CD4-positive, alpha-beta T cell treated with Interleukin-1 beta for 1 hour (primary cell): Measurements from ENCODE around the gene MAGOH.
A peak's percentile ranks its signal among the peaks of the same experiment; 100 is the strongest.
"Not testable (repeated sequence)": the region's sequence is repeated elsewhere in the genome, so short reads cannot be mapped to it uniquely, and the experiment has no call there.

Experiments
- DNase-seq, 2 donors: peaks; one replicate each; pipeline ENCODE4 v3.0.0-alpha.2; 2020 to 2022

MAGOH gene

DNA sequence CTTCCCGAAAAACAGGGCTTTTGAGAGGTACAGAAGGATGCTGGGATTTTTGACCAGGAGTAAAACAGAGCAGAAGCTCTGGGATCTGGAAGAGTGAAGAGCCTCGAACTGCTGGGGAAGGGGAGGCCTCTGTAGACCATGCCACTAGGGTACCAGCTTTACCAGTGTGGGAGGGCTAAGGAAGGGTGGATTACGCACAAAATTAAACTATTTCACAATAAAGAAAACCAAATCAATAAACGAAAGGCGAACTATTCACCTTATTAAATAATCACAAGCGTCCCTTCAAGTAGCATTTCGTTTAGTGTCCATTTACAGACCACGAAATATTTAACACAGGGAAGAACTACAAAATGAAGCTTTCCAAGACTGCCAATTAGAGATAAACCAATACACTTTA, 18.6 kb downstream of the MAGOH start:
- DNase-seq, result no peak

DNA sequence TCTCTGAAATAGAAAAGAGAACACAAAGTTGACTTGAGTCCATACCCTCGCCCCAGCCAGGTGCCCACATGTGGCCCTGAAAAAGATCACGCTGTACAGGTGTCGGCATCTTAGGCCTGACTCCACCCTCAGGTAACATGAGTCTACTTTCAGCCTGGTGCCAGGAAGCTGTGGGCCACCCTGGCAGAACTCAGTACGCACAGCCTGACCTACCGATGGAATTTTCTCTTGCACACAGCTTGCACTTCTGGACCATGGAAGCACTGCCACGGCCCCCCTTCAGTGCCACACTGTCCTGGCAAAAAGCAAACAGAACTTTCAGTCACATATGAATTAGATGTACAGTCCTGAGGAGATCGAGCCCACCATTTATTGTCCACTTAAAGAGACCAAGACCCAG, 20.1 kb downstream of the MAGOH start:
- no peak for DNase-seq

DNA sequence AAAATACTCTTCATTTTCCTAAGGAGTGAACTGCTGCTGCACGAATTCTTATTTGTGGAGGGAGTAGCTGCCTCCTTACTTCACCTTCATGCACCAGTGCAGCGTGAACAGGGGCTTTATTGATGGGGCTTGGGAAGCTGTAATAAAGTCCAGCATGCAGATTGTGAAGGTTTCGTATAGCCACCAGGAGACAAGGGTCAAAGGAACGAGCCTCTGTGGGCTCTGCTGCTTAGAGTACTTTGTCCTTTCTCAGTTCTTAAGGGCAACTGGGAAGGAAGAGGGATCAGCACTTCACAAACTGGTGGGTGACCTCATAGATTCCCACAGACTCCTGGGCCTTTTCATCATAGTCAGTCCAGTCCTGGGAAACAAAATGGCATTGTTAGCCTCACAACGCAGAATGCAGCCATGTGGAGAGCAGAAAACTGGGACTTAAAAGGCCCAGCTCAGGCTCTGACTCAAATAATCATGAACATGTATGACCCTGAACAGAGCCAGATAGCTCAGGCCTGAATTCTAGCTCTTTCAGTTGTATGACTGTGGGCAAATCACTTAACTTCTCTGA, 23.9 kb downstream of the MAGOH start:
- no peak for DNase-seq

DNA sequence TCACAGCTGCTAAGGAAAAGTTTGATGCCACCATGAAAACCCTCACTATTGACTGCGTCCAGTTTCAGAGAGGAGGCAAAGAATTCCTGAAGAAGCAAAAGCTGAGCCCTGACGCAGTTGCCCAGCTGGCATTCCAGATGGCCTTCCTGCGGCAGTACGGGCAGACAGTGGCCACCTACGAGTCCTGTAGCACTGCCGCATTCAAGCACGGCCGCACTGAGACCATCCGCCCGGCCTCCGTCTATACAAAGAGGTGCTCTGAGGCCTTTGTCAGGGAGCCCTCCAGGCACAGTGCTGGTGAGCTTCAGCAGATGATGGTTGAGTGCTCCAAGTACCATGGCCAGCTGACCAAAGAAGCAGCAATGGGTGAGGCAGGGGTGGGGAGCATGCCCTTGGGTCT, 27.4 kb downstream of the MAGOH start:
- DNase-seq, result no peak

DNA sequence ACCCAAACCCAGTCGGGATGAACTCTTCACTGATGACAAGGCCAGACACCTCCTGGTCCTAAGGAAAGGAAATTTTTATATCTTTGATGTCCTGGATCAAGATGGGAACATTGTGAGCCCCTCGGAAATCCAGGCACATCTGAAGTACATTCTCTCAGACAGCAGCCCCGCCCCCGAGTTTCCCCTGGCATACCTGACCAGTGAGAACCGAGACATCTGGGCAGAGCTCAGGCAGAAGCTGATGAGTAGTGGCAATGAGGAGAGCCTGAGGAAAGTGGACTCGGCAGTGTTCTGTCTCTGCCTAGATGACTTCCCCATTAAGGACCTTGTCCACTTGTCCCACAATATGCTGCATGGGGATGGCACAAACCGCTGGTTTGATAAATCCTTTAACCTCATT, 28.0 kb downstream of the MAGOH start:
- DNase-seq, result no peak

DNA sequence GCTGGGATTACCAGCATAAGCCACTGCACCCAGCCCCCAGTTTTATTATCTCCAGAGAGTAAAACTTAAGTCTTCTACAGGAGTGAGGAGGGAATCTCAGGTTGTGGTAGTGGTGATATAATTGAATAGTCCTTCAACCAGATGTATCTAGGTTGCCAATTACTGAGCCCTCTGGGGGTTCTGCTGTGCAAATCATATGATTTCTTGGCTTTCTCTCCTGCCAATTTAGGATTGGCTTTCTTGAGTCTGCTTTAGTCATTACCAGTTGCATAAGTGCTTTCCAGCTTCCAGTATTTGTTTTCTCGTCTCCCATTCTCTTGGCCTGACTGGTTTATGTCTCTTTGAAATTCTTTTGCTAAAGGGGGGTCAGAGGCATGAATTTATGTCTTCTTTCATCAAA, 30.6 kb downstream of the MAGOH start:
- no peak for DNase-seq

DNA sequence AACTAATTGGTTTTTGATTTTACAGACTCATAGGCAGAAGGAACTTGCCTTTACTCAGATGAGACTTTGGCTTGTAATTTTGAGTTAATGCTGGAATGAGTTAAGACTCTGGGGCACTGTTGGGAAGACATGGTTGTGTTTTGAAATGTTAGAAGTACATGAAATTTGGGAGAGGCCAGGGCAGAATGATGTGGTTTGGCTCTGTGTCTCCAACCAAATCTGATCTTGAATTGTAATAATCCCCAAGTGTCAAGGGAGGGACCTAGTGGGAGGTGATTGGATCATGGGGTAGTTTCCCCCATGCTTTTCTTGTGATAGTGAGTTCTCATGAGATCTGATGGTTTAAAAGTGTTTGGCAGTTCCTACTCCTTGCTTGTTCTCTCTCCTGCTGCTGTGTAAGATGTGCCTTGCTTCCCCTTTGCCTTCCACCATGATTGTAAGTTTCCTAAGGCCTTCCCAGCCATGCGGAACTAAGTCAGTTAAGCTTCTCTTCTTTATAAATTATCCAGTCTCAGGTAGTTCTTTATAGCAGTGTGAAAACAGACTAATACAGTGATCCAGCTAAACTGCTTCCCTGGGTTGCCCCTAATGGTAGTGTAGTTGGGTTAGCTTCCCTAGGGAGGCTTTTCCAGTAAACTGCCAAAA, 31.5 kb downstream of the MAGOH start:
- DNase-seq, result no peak

DNA sequence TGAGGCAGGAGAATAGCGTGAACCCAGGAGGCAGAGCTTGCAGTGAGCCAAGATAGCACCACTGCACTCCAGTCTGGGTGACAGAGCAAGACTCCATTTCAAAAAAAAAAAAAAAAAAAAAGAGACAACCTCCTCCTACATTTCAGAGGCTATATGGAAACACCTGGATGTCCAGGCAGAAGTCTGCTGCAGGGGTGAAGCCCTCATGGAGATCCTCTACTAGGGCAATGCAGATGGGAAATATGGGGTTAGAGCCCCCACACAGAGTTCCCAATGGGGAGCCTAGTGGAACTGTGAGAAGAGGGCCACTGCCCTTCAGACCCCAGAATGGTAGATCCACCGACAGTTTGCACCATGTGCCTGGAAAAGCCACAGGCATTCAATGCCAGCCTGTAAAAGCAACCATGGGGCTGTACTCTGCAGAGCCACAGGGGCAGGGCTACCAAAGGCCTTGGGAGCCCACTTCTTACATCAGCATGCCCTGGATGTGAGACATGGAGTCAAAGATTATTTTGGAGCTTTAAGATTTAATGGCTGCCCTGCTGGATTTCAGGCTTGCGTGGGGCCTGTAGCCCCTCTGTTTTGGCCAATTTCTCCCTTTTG, 32.1 kb downstream of the MAGOH start:
- not testable (repeated sequence) for DNase-seq

DNA sequence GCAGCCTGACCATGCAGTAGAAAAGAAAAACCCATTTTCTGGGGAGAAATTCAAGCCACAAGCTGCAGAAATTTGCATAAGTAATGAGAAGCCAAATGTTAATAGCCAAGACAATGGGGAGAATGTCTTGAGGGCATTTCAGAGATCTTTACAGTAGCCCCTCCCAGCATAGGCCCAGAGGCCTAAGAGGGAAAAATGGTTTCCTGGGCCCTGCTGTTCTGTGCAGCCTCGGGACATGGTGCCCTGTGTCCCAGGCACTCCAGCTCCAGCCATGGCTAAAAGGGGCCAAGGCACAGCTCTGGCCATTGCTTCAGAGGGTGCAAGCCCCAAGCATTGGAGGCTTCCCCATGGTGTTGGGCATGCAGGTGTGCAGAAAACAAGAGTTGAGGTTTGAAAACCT, 32.8 kb downstream of the MAGOH start:
- not testable (repeated sequence) for DNase-seq

DNA sequence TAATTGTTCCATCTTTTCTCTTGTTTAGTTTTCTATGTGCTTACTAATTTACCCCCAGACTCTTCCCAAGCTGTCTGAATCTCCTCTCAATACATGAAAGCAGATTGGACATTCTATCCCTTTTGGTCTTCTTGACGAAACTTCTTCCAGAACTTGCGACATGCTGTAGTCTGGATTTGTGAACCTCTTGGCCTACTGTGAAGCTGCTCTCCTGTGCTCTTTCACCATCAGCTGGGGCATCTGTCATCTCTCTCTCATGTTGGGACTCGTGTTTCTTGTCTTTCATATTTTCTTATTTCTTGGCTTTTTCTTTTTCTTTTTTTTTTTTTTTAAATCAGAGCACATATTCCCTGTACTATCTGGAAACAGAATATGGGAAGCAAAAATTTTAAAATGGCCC, 34.9 kb downstream of the MAGOH start:
- no peak for DNase-seq

DNA sequence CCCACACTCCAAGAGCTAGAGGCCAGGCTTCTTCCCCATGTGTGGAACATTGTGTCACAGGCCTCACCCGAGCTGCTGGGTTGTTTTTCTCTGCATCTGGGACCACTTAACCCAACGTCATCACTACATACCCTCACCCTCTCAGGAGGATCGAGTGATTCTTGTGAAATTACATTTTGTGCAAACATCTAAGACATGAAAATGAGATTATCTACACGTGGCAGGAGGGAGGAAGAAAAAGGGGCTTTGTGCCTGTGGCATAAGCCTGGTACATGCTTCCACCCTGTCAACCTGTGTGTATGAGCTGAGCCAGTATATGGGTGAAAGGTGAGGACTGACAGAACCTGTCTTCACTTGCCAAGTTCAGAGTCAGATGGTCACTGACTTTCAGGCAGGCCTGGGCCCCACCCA, 40.1 kb downstream of the MAGOH start:
- DNase-seq, result no peak

DNA sequence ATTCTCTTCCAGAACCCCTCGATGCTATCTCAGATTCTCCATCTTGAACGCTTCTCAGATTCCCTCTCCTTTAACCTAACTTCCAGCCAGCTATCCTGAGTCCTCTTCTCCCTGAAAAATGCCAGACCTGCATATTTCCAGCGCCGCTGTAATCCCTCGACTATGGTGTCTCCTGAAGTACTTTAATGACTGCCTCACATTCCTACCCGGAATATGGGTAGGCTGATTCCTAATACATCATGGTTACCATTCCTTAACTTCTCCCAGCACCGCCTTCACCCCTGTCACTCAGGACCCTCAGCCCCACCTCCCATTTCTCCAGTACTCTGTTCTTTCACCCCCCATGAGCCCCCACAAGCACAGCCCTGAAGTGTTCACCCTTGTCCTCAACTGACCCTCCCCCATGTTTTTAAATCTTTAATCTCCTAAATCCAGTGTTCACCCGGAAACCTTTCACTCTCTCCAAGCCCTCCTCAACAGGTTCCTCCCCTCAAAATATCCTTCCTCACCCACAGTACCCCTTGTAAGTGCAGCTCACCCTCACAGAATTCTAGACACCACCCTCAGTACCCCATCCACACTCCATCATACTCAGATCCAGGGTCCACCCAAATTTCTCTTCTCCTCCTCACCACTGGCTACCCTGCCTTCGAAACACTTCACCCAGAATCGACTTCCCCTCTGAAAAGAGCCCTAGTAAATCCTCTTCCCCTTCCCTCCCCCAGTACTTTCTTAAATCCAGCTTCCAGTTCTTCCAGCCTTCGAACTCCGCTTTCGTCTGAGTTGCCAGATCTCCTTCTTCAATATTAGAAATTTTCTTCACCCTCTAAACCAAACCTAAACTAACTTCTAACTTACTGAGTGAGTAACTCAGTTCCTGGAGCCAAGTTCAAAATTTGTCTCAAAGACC, 40.8 kb downstream of the MAGOH start:
- DNase-seq, result no peak

DNA sequence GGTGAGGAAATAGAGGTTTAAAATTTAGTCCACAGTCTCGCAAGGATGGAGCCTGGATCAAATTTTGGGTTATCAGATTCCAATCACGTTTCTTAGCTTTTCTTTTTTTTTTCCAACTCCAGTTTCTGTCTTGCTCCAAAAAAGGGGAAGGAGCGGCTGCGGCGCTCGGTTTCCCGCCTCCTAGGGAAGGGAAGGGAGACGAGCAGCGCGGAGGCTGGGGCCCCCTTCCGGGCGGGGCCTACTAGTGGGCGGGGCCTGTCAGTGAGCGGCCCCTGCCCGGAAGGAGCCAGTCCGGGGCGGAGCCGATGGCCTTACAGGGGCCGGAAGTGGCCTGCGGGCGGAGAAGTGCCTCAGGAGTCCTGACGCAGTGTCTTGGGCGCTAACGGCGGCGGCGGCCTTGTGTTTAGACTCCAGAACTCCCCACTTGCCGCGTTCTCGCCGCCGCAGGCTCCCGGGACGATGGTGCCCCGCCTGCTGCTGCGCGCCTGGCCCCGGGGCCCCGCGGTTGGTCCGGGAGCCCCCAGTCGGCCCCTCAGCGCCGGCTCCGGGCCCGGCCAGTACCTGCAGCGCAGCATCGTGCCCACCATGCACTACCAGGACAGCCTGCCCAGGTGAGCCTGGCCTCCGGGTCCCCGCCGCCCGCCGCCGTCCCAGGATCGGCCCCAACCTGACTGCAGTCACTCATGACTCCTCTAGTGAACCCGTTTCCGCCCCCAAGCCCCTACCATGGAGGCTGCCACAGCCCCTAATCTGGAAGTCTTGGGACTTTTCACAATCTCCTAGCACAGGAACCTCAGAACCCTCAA, 41.6 kb downstream of the MAGOH start, which contains the start of gene CPT2:
TSS of gene CPT2 (plus strand) at position 340 of the 806 bp plus-strand sequence. CDS start at position 460, 120 bp downstream.
- peak; percentile 91 to 94 for DNase-seq

DNA sequence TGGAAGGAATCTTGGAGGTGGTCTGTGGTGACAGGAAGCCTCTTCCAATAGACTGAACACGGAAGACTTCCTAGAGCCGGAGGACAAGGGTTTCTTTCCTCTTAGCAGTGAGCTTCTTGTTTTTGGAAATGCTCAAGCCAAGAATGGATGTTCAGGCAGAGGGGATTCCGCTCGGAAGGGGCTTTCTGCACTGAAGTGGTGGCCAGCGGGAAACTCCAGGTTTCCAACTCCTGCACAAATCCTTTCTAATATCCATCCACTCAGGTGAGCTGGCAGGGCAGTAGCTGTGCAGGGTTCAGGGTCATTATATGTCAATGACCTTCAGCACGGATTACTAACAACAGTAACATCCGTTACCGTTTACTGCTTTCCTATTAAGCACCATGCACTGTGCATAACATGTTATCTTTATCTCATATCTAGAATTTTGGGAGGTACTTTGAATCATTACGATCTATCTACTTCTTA, 42.3 kb downstream of the MAGOH start:
- no peak for DNase-seq

DNA sequence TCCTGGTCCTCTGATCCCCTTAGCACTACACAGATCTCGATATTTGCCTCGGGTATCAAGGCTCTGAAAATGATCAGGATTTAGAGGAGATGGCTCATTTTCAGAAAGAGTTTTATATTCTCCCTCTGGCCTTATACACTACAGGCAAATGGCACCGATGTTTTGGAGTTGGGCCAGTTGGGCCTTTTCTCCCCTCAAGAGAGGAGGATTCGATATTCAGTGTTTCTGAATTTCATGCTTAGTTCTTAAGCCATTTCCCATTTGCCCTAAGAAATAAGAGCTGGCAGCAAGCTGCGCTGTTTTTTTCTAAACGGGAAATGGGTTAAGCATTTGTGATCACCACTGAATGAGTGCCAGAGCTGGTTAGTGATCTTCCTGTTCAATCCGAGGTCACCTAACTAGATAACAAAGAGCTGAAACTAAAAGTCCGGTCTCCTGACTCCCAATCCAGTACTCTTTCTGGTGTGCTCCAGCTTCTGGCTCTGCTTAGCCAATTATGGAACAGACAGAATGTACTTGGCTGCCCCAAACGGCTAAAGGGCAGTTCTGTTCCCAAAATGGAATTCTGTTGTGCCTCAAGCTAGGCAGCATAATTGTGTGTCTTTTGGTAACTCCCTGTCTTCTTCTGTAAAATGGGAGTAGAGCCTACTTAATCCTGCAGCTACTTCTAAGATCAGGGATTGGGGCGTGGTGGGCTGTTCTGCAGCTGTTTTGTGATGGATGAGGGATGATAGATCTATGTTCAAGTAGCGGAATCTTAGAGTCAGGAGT, 42.9 kb downstream of the MAGOH start:
- DNase-seq, result no peak

DNA sequence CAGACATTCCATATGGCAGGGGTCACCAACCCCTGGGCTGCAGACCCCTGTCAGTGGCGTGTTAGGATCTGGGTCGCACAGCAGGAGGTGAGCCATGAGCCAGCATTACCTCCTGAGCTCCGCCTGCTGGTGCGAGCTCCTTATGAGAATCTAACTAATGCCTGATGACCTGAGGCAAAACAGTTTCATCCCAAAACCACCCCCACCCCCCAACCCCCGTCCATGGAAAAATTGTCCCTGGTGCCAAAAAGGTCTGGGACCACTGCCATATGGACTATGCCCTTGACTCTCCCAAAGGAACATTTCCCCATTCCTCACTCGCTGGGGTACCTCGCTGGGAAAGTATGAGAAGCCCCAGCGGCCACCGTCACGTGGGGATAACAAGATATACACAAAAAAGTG, 48.1 kb downstream of the MAGOH start:
- DNase-seq, result no peak

DNA sequence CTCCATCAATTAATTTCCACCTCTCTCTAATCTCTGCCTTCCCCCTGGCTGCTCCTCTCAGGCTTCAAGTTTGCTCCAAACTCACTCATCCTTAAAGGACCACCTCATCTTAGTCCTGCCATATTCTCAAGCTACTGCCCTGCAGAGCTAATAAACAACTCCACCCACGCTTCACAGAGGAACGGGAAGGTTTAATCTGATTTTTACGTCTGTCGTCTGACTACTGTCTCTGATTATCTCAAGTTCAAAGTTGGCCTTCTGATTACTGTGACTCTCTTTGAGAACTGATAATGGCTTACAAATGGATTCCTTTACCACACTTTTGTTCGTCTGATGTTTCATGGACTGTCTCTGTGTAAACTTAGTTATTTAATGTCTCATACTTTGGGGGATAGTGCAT, 49.3 kb downstream of the MAGOH start:
- no peak for DNase-seq

DNA sequence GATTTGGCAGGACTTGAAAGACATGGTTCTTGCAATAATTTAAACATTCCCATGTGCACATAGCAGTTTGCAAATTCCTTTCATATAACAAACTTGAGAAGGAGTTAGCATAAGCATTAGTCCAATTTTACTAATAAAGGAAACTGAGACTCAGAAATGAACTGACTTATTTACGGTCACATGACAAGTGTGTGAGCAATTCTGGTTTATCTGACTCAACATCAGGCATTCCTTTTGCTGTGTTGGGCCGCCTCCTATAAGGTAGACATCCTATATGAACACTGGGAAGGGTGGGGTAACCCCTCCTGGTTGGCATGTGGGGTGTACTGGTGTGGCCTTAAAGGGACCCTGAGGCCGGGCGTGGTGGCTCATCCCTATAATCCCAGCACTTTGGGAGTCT, 50.2 kb downstream of the MAGOH start:
- DNase-seq, result no peak

DNA sequence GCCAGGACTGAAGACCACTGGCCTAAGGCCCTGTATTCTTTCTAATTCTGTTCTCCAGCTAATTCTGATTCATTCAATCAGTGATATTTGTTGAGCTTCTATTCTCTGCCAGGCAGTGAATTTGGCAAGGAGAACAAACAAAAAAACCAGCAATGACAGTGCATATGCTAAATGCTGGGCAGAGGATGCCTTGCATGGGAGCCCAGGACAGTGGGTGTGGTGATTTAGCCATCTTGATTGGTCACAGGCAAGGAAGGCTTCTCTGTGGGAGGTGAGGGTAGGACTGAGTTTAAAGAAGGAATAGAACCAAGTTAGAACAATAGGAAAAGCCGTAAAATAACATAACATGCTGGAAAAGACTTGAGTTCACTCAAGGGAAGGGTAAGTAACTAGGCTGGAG, 50.9 kb downstream of the MAGOH start:
- DNase-seq, result no peak

DNA sequence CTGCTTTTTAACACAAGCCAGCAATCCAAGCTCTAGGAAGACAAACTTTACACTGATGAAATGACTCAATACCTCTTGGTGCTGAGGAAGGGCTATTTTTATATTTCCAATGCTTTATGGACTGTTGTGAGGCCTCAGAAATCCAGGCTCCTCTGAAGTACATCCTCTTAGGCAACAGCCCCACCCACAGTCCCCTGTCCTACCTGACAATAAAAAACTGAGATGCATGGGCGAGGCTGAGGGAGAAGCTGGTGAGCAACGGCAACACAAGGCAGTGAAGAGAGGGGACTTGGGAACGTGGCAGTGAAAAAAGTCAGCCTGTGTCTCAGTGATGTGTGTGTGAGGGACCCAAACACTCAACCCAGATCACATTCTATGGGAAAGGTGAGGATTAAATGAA, 51.8 kb downstream of the MAGOH start:
- DNase-seq, result no peak

DNA sequence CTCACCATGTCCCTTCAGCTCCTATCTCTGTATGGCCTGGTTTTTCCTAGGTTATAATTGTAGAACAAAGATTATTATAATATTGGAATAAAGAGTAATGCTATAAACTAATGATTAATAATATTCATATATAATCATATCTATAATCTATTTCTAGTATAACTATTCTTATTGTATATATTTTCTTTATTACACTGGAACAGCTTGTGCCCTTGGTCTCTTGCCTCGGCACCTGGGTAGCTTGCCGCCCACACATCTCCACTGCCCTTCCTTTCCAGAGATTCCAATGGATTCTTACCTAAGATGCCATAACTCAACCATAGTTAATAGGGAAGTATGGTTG, 52.4 kb downstream of the MAGOH start:
- not testable (repeated sequence) for DNase-seq
